SU-DHL-6 (cell line): ENCODE results near the gene FMN1.

Experiments
- H2AFZ ChIP-seq: fragments of 200-600 bp; sonication (generic); 2 replicates; pipeline ENCODE4 v1.6.1; 2014; ENCODE audit warnings: low read depth, mild to moderate bottlenecking, moderate library complexity, mixed read lengths, antibody characterized with exemption, low read length; ENCODE audit not compliant: severe bottlenecking
- H3F3A ChIP-seq: fragments of 200-600 bp; shearing (Covaris generic); 2 replicates; pipeline ENCODE4 v1.6.0; 2016; ENCODE audit warnings: antibody characterized with exemption, mild to moderate bottlenecking; ENCODE audit not compliant: insufficient read depth
- H3K27ac ChIP-seq: fragments of 200-600 bp; sonication (generic); 2 replicates; pipeline ENCODE4 v1.5.1; 2016; ENCODE audit warnings: low read depth, mild to moderate bottlenecking, low read length, moderate library complexity, mixed read lengths
- H3K27me3 ChIP-seq: fragments of 200-600 bp; sonication (generic), shearing (Covaris generic); 2 replicates; pipeline ENCODE4 v1.6.0; 2014; ENCODE audit warnings: mild to moderate bottlenecking, low read length
- H3K36me3 ChIP-seq: fragments of 200-600 bp; sonication (generic); 2 replicates; pipeline ENCODE4 v1.6.1; 2014; ENCODE audit warnings: mild to moderate bottlenecking, low read length, mixed read lengths
- H3K4me2 ChIP-seq: fragments of 300-600, 200-600 bp; shearing (Covaris generic), sonication (generic); 2 replicates; pipeline ENCODE4 v1.6.0; 2014; ENCODE audit warnings: low read length, low read depth, mild to moderate bottlenecking; ENCODE audit not compliant: poor library complexity, severe bottlenecking
- H3K4me3 ChIP-seq: fragments of 200-600 bp; sonication (generic); 2 replicates; pipeline ENCODE4 v1.5.1; 2014; ENCODE audit warnings: antibody characterized with exemption, low read length, mild to moderate bottlenecking, mixed read lengths; ENCODE audit not compliant: insufficient read depth, poor library complexity, severe bottlenecking
- H3K79me2 ChIP-seq: fragments of 200-600 bp; sonication (generic); 2 replicates; pipeline ENCODE4 v1.6.1; 2014; ENCODE audit warnings: mild to moderate bottlenecking, low read length, moderate library complexity; ENCODE audit not compliant: insufficient read depth
- H3K9ac ChIP-seq: fragments of 200-600 bp; sonication (generic); 2 replicates; pipeline ENCODE4 v1.7.0; 2014; ENCODE audit warnings: mild to moderate bottlenecking, low read length
- H3K9me2 ChIP-seq: fragments of 200-600 bp; sonication (generic); replicated peaks from 2 replicates; pipeline ENCODE4 v1.6.1; 2014; ENCODE audit warnings: low read length; ENCODE audit not compliant: insufficient read depth
- H3K9me3 ChIP-seq: fragments of 200-600 bp; sonication (generic); 2 replicates; pipeline ENCODE4 v1.6.1; 2014; ENCODE audit warnings: low read length, mixed read lengths; ENCODE audit not compliant: insufficient read depth
- H4K20me1 ChIP-seq: fragments of 200-600 bp; sonication (generic); 2 replicates; pipeline ENCODE4 v1.6.1; 2014; ENCODE audit warnings: low read depth, mild to moderate bottlenecking, antibody characterized with exemption, low read length, moderate library complexity, mixed read lengths
- CTCF ChIP-seq: fragments of 200-600 bp; sonication (generic); IDR thresholded peaks from one replicate; pipeline ENCODE4 v1.5.1; 2017; ENCODE audit warnings: antibody characterized with exemption, mild to moderate bottlenecking, low read length, moderate library complexity; ENCODE audit not compliant: insufficient read depth, poor library complexity, severe bottlenecking
- EZH2phosphoT487 ChIP-seq: fragments of 200-600 bp; sonication (generic), shearing (Covaris generic); conservative IDR thresholded peaks from 2 replicates; pipeline ENCODE4 v1.6.1; 2018; ENCODE audit warnings: mild to moderate bottlenecking, antibody characterized with exemption, low read length, moderate library complexity, mixed read lengths

Gene FMN1

DNA sequence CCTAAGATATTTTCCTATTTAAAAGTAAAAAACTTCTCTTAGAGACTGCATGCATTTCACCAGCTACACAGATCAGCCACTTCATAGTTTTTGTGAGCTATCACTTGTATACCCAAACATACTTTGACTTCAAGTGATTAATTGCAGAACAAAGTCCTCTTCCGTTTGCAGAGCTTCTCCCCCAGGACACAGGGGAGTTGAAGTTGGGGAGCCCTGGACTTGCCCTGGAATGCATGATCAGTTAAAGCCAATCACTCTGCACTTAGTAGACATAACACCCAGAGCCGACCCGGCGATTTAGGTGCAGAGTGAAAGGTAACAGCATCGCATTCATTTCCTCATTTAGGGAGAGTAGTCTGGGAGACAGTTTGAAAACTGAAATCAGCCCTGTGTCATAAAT is 406.6 kb downstream of the FMN1 start:
- no peaks in the 10 kb centered on the region for H3K9me2 ChIP-seq

DNA sequence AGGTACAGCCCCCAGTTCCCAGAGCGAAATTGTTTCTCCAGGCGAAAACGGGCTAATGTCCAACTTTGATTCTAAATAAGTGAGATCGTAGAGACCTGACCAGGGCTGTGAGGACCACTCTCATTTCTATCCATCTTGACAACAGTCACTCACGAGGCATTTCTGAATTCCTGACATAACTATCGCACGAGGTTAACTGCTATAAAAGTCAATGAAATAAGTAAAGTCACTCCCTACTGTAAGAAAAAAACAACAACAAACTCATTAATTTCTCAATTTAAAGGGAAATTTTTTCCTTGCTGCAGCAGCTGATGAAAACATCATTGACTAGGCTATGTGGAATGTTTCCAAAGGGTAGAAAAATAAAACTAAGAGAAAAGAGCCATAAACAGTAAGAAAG is 407.6 kb downstream of the FMN1 start:
- Histone ChIP-seq H3K27ac (no peak overlapping the region), H3K4me2 (no peak overlapping the region), H3K9ac (no peak overlapping the region), H3K9me2 (no peaks in the 10 kb centered on the region), H3K4me3 (no peak overlapping the region), H3F3A (no peaks in the 10 kb centered on the region), H4K20me1 (no peaks in the 10 kb centered on the region), H3K36me3 (no peaks in the 10 kb centered on the region), H3K9me3 (no peaks in the 10 kb centered on the region), H3K27me3 (no peaks in the 10 kb centered on the region), H3K79me2 (no peaks in the 10 kb centered on the region), H2AFZ (no peak overlapping the region)
- TF ChIP-seq EZH2phosphoT487 (no peak), CTCF (no peak)

More for the DNA sequence above, 406.6 kb downstream of the FMN1 start:
- Histone ChIP-seq H3K27ac (no peak overlapping the region), H3K9me3 (no peaks in the 10 kb centered on the region), H3K79me2 (no peaks in the 10 kb centered on the region), H3K4me3 (no peak overlapping the region), H2AFZ (no peak overlapping the region), H3K27me3 (no peaks in the 10 kb centered on the region), H3K36me3 (no peaks in the 10 kb centered on the region), H4K20me1 (no peaks in the 10 kb centered on the region), H3K4me2 (no peak overlapping the region), H3F3A (no peaks in the 10 kb centered on the region), H3K9ac (no peak overlapping the region)
- TF ChIP-seq EZH2phosphoT487 (no peak), CTCF (no peak)

GRCh38 chr15:32784581-32784980 is 409.9 kb downstream of the FMN1 start:
- no peaks in the 10 kb centered on the region for H3K9me3 ChIP-seq
- H3K4me2 ChIP-seq: no peak overlapping the region
- H3K79me2 ChIP-seq: no peaks in the 10 kb centered on the region
- no peaks in the 10 kb centered on the region for H3K9me2 ChIP-seq
- no peak overlapping the region for H3K9ac ChIP-seq
- no peak overlapping the region for H3K27ac ChIP-seq
- no peaks in the 10 kb centered on the region for H3K27me3 ChIP-seq
- no peaks in the 10 kb centered on the region for H3F3A ChIP-seq
- H3K4me3 ChIP-seq: no peak overlapping the region
- TF ChIP-seq EZH2phosphoT487 (no peak), CTCF (no peak)
- H3K36me3 ChIP-seq: no peaks in the 10 kb centered on the region
- H4K20me1 ChIP-seq: no peaks in the 10 kb centered on the region
- no peak overlapping the region for H2AFZ ChIP-seq

DNA sequence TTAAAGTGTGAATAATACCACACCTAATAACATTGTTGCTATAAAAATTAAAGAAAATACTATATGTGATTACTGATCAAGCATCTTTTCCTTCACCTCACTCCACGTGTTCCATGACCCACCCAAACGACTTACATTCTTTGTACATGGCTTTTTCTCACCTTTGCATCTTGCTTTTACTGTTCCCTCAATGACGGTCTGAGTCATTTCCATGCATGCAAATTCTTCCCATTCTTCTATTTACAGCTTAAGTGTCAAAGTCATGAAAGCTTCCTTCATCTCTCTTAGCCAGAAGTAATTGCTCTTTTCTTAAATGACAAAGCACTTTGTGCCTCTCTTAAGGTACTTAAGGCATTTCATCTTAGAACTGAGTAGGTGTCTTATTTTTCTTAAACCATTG is 412.7 kb downstream of the FMN1 start:
- Histone ChIP-seq H3K36me3 (no peaks in the 10 kb centered on the region), H2AFZ (no peak overlapping the region), H3K27me3 (no peaks in the 10 kb centered on the region), H3K4me2 (no peak overlapping the region), H3F3A (no peaks in the 10 kb centered on the region), H3K27ac (no peak overlapping the region), H3K9me3 (peaks cover 3% of the 10 kb centered on the region; the same call in 1 of the 2 replicates), H3K9me2 (no peaks in the 10 kb centered on the region), H3K9ac (no peak overlapping the region), H4K20me1 (no peaks in the 10 kb centered on the region), H3K4me3 (no peak overlapping the region), H3K79me2 (no peaks in the 10 kb centered on the region)
- no peak for TF ChIP-seq EZH2phosphoT487
- no peak for TF ChIP-seq CTCF
